HepG2 (cell line): Measurements from ENCODE around the gene RCN1.

ENCODE experiments used
- CTCF ChIP-seq: sonication (generic); formaldehyde crosslinking; IDR thresholded peaks from 2 replicates; pipeline ENCODE4 v1.5.0; 2020; ENCODE audit warnings: mild to moderate bottlenecking, missing genetic modification reagents, moderate library complexity
- HBP1 ChIP-seq: IDR thresholded peaks from 2 replicates; pipeline ENCODE4 v1.6.1; 2016; ENCODE audit warnings: low read depth, control low read depth
- MXI1 ChIP-seq: IDR thresholded peaks from 3 replicates; pipeline ENCODE4 v1.6.1; 2012; ENCODE audit warnings: low read depth, low read length, inconsistent platforms, borderline replicate concordance
- MYC ChIP-seq: sonication (generic); formaldehyde crosslinking; IDR thresholded peaks from 2 replicates; pipeline ENCODE4 v1.9.0; 2021; ENCODE audit warnings: missing genetic modification reagents, borderline replicate concordance
- NR3C1 ChIP-seq: sonication (generic); formaldehyde crosslinking; IDR thresholded peaks from 2 replicates; pipeline ENCODE4 v1.4.0; 2020; ENCODE audit warnings: missing genetic modification reagents
- POLR2A ChIP-seq, 2 experiments: IDR thresholded peaks; 2 replicates each; pipeline ENCODE4 v1.6.1; 2011; ENCODE audit warnings: low read depth in 2 of 2, low read length in 2 of 2, mild to moderate bottlenecking in 1 of 2, moderate library complexity in 1 of 2; ENCODE audit not compliant: insufficient read depth in 1 of 2
- REST ChIP-seq, 2 experiments: IDR thresholded peaks; 2 replicates each; pipeline ENCODE4 v1.6.1; 2011 to 2012; ENCODE audit warnings: low read length in 2 of 2, borderline replicate concordance in 1 of 2, low read depth in 1 of 2, mild to moderate bottlenecking in 1 of 2, moderate library complexity in 1 of 2
- RFX5 ChIP-seq: IDR thresholded peaks from 2 replicates; pipeline ENCODE4 v1.6.1; 2011; ENCODE audit warnings: low read depth, low read length, improper control_type of control experiment
- SMAD1 ChIP-seq: sonication (generic); formaldehyde crosslinking; IDR thresholded peaks from 2 replicates; pipeline ENCODE4 v1.4.0; 2020; ENCODE audit warnings: missing genetic modification reagents, low read depth, mild to moderate bottlenecking, borderline replicate concordance
- ZBED4 ChIP-seq: sonication (generic); formaldehyde crosslinking; IDR thresholded peaks from 2 replicates; pipeline ENCODE4 v1.4.0; 2020; ENCODE audit warnings: missing genetic modification reagents, borderline replicate concordance
- ZNF777 ChIP-seq: sonication (generic); formaldehyde crosslinking; IDR thresholded peaks from 2 replicates; pipeline ENCODE4 v1.4.0; 2020; ENCODE audit warnings: missing genetic modification reagents

- TF ChIP-seq RFX5 (no peak), ZBED4 (no peak), MYC (CRISPR knock-in tag) (no peak), HBP1 (CRISPR knock-in tag) (no peak), CTCF (CRISPR knock-in tag) (no peak), MXI1 (no peak), NR3C1 (no peak), POLR2A (IDR thresholded peaks at IDR 0.05; ENCODE audit: insufficient read depth in 1 of 2, low read depth in 2 of 2, low read length in 2 of 2) (no peak), SMAD1 (CRISPR knock-in tag) (no peak), ZNF777 (CRISPR knock-in tag) (no peak), REST (IDR thresholded peaks at IDR 0.05; ENCODE audit: borderline replicate concordance in 1 of 2, low read depth in 1 of 2, low read length in 2 of 2) (no peak)
These were observed 17.8 kb upstream of the RCN1 start for GRCh38 chr11:32072872-32073643.
